ENCODE measurements around the gene RCSD1. TPM values are rescaled to one million over a fixed set of nuclear protein-coding genes. Genes with fewer than 3 reads are reported as not detected.

RCSD1 gene
- polyA plus RNA-seq, 3 donors: 116 to 218 (median 216) TPM

GRCh38 chr1:167650269-167651160 lies 20.5 kb downstream of the RCSD1 start:
- intact Hi-C loops (cut with micrococcal nuclease): no loop called here
- H3K36me3 Mint-ChIP-seq: peaks cover 43 to 66% of the 10 kb centered on the region in 2 donors
- peak overlapping the region; percentile 29 for H3K9ac ChIP-seq (ENCODE audit: insufficient read depth, low read length, poor library complexity, severe bottlenecking)
- peak in 2 of 3 donors; percentile 40 for DNase-seq
- H3K9me3 ChIP-seq (replicated peaks in 1 of 2; ENCODE audit: control insufficient read depth in 1 of 2, insufficient read depth in 1 of 2, low read length in 2 of 2): no peaks in the 10 kb centered on the region
- 49% methylated on average over 12 of the region's 16 CpGs for WGBS (ENCODE audit: insufficient coverage)
- peaks cover 100% of the 10 kb centered on the region for H3K79me2 ChIP-seq (ENCODE audit: insufficient read depth, low read length)
- H3K4me1 ChIP-seq (ENCODE audit: control insufficient read depth in 1 of 2, insufficient read depth in 2 of 2, low read length in 2 of 2): peaks cover 84 to 99% of the 10 kb centered on the region in 2 donors
- peaks cover 17 to 47% of the 10 kb centered on the region in 2 donors for H3K36me3 ChIP-seq (replicated peaks in 1 of 2; ENCODE audit: control insufficient read depth in 1 of 2, insufficient read depth in 2 of 2, low read length in 2 of 2)
- TF ChIP-seq CTCF (IDR thresholded peaks at IDR 0.05): no peak
- no peaks in the 10 kb centered on the region for H3K27me3 ChIP-seq (ENCODE audit: control insufficient read depth in 2 of 2, insufficient read depth in 2 of 2, low read length in 2 of 2)
- H3K27ac ChIP-seq (ENCODE audit: low read depth in 1 of 2, low read length in 2 of 2): peak overlapping the region; percentile 66 to 82
- H3K9me3 Mint-ChIP-seq: no peaks in the 10 kb centered on the region
- H3K27ac Mint-ChIP-seq: peak overlapping the region; percentile 80 to 95 (median 88)
- peak overlapping the region; percentile 60 for H3K4me2 ChIP-seq (replicated peaks; ENCODE audit: extremely low read depth, low read length, poor library complexity, severe bottlenecking)
- peak overlapping the region in 1 of 3 experiments; percentile 58 for H3K4me3 ChIP-seq (replicated peaks in 1 of 3; ENCODE audit: low read depth in 2 of 3, low read length in 3 of 3)
- H3K4me1 Mint-ChIP-seq: peaks cover 93% of the 10 kb centered on the region
- H4K20me1 ChIP-seq (ENCODE audit: insufficient read depth, low read length): peaks cover 100% of the 10 kb centered on the region
- no peak overlapping the region for H2AFZ ChIP-seq (ENCODE audit: insufficient read depth, low read depth, low read length, poor library complexity, severe bottlenecking)
- peaks cover 0 to 1% (median 1%) of the 10 kb centered on the region in 3 donors for H3K27me3 Mint-ChIP-seq (ENCODE audit: low read depth in 3 of 3)
- H3K4me3 Mint-ChIP-seq: peak overlapping the region in 1 of 2 donors; percentile 74

- DNase-seq: no peak
- Histone ChIP-seq H3K27me3 (ENCODE audit: control insufficient read depth in 2 of 2, insufficient read depth in 2 of 2, low read length in 2 of 2) (no peaks in the 10 kb centered on the region), H3K79me2 (ENCODE audit: insufficient read depth, low read length) (peaks cover 100% of the 10 kb centered on the region), H3K9ac (ENCODE audit: insufficient read depth, low read length, poor library complexity, severe bottlenecking) (no peak overlapping the region), H3K4me1 (ENCODE audit: control insufficient read depth in 1 of 2, insufficient read depth in 2 of 2, low read length in 2 of 2) (peaks cover 77 to 92% of the 10 kb centered on the region in 2 donors), H3K9me3 (replicated peaks in 1 of 2; ENCODE audit: control insufficient read depth in 1 of 2, insufficient read depth in 1 of 2, low read length in 2 of 2) (no peaks in the 10 kb centered on the region), H2AFZ (ENCODE audit: insufficient read depth, low read depth, low read length, poor library complexity, severe bottlenecking) (no peak overlapping the region), H4K20me1 (ENCODE audit: insufficient read depth, low read length) (peaks cover 100% of the 10 kb centered on the region), H3K36me3 (replicated peaks in 1 of 2; ENCODE audit: control insufficient read depth in 1 of 2, insufficient read depth in 2 of 2, low read length in 2 of 2) (peaks cover 19 to 46% of the 10 kb centered on the region in 2 donors), H3K27ac (ENCODE audit: low read depth in 1 of 2, low read length in 2 of 2) (peak overlapping the region; percentile 30 to 82), H3K4me2 (replicated peaks; ENCODE audit: extremely low read depth, low read length, poor library complexity, severe bottlenecking) (no peak overlapping the region), H3K4me3 (replicated peaks in 1 of 3; ENCODE audit: low read depth in 2 of 3, low read length in 3 of 3) (no peak overlapping the region)
- peaks cover 0 to 1% (median 1%) of the 10 kb centered on the region in 3 donors for H3K27me3 Mint-ChIP-seq (ENCODE audit: low read depth in 3 of 3)
- H3K36me3 Mint-ChIP-seq: peaks cover 40 to 62% of the 10 kb centered on the region in 2 donors
- intact Hi-C loops (cut with micrococcal nuclease): no loop called here
- no peaks in the 10 kb centered on the region for H3K9me3 Mint-ChIP-seq
- H3K4me3 Mint-ChIP-seq: no peak overlapping the region
- peak overlapping the region in 5 of 7 donors; percentile 59 to 95 (median 80) for H3K27ac Mint-ChIP-seq
- no peak for TF ChIP-seq CTCF (IDR thresholded peaks at IDR 0.05)
- H3K4me1 Mint-ChIP-seq: peaks cover 89% of the 10 kb centered on the region
- 76% methylated on average over 6 of the region's 7 CpGs for whole genome bisulfite sequencing (ENCODE audit: insufficient coverage)
Measured at GRCh38 chr1:167651161-167651693, 21.2 kb downstream of the RCSD1 start.

Data from CD14-positive monocyte (primary cell).